CD1c-positive myeloid dendritic cell (primary cell): ENCODE results near the gene GPR21.

ENCODE experiments used
- DNase-seq: peaks from one replicate; pipeline ENCODE4 v3.0.0-alpha.2; 2016; ENCODE audit errors: extremely low spot score

Gene GPR21

GRCh38 chr9:123033352-123033751, at the start of gene GPR21:
Gene GPR21 (plus strand): TSS chr9:123033667. CDS start chr9:123034567, 900 bp downstream.
- no peak for DNase-seq

GRCh38 chr9:122986010-122986409, 47.5 kb upstream of the GPR21 start:
- DNase-seq: no peak

GRCh38 chr9:122988141-122988540, 45.3 kb upstream of the GPR21 start:
- no peak for DNase-seq

GRCh38 chr9:122988920-122989621, 44.4 kb upstream of the GPR21 start:
- DNase-seq: no peak

- DNase-seq: peak; percentile 61
Observed at GRCh38 chr9:122991370-122991830, 42.1 kb upstream of the GPR21 start.

- DNase-seq: no peak
Observed at GRCh38 chr9:122996586-122996985, 36.9 kb upstream of the GPR21 start.

- DNase-seq: no peak
Observed at GRCh38 chr9:122998448-122998847, 35.0 kb upstream of the GPR21 start.

GRCh38 chr9:123000371-123001068, 32.9 kb upstream of the GPR21 start:
- DNase-seq: no peak

- peak; percentile 7 for DNase-seq
Observed at GRCh38 chr9:123002754-123003153, 30.7 kb upstream of the GPR21 start.

- no peak for DNase-seq
Observed at GRCh38 chr9:123003466-123003865, 30.0 kb upstream of the GPR21 start.

- DNase-seq: no peak
Observed at GRCh38 chr9:123005964-123006363, 27.5 kb upstream of the GPR21 start.

- DNase-seq: no peak
Observed at GRCh38 chr9:123007269-123007668, 26.2 kb upstream of the GPR21 start.

- DNase-seq: no peak
Observed at GRCh38 chr9:123008909-123009308, 24.6 kb upstream of the GPR21 start.

GRCh38 chr9:123011380-123011779, 22.1 kb upstream of the GPR21 start:
- no peak for DNase-seq

- DNase-seq: no peak
Observed at GRCh38 chr9:123011878-123012528, 21.5 kb upstream of the GPR21 start.

- DNase-seq: no peak
Observed at GRCh38 chr9:123016631-123017030, 16.8 kb upstream of the GPR21 start.

- DNase-seq: no peak
Observed at GRCh38 chr9:123020796-123021195, 12.7 kb upstream of the GPR21 start.

- DNase-seq: no peak
Observed at GRCh38 chr9:123026425-123026824, 7.0 kb upstream of the GPR21 start.

GRCh38 chr9:123027517-123027916, 6.0 kb upstream of the GPR21 start:
- no peak for DNase-seq

GRCh38 chr9:123028136-123028535, 5.3 kb upstream of the GPR21 start:
- no peak for DNase-seq

- DNase-seq: no peak
Observed at GRCh38 chr9:123028973-123029372, 4.5 kb upstream of the GPR21 start.

GRCh38 chr9:123031963-123032362, 1.5 kb upstream of the GPR21 start:
- DNase-seq: no peak
